Neural cell (in vitro differentiated cells): ENCODE measurements around the gene SDK1. TPM values are rescaled to one million over a fixed set of nuclear protein-coding genes. Genes with fewer than 3 reads are reported as not detected.

Experiments used
- H2AFZ ChIP-seq: fragments of 200-600, 300-800 bp; sonication (generic), shearing (Covaris generic); 2 replicates; pipeline ENCODE4 v1.6.0; 2014; ENCODE audit warnings: low read depth, mild to moderate bottlenecking, antibody characterized with exemption, low read length, moderate library complexity
- H3F3A ChIP-seq: fragments of 200-600 bp; shearing (Covaris generic); 2 replicates; pipeline ENCODE4 v1.6.1; 2016; ENCODE audit warnings: mild to moderate bottlenecking, moderate library complexity, mixed read lengths, antibody characterized with exemption, low read length; ENCODE audit not compliant: insufficient read depth, poor library complexity, severe bottlenecking
- H3K27ac ChIP-seq: fragments of 200-600, 300-800 bp; sonication (generic), shearing (Covaris generic); 2 replicates; pipeline ENCODE4 v1.5.1; 2014; ENCODE audit warnings: mild to moderate bottlenecking, low read length, moderate library complexity
- H3K27me3 ChIP-seq: fragments of 300-800, 200-600 bp; sonication (generic), shearing (Covaris generic); 2 replicates; pipeline ENCODE4 v1.6.0; 2014; ENCODE audit warnings: mild to moderate bottlenecking, low read depth, low read length, moderate library complexity; ENCODE audit not compliant: insufficient read depth
- H3K36me3 ChIP-seq: fragments of 300-800, 200-600 bp; sonication (generic), shearing (Covaris generic); 2 replicates; pipeline ENCODE4 v1.5.1; 2014; ENCODE audit warnings: mild to moderate bottlenecking, antibody characterized with exemption, low read length, moderate library complexity; ENCODE audit not compliant: insufficient read depth
- H3K4me2 ChIP-seq: fragments of 300-800, 200-600 bp; sonication (generic), shearing (Covaris generic); 2 replicates; pipeline ENCODE4 v1.6.0; 2014; ENCODE audit warnings: mild to moderate bottlenecking, low read length
- H3K4me3 ChIP-seq: fragments of 300-800, 200-600 bp; sonication (generic), shearing (Covaris generic); 2 replicates; pipeline ENCODE4 v1.5.1; 2014; ENCODE audit warnings: mild to moderate bottlenecking, low read length, moderate library complexity
- H3K79me2 ChIP-seq: fragments of 200-600 bp; shearing (Covaris generic); replicated peaks from 2 replicates; pipeline ENCODE4 v1.6.0; 2014; ENCODE audit warnings: mild to moderate bottlenecking, low read length, moderate library complexity; ENCODE audit not compliant: insufficient read depth
- H3K9ac ChIP-seq: fragments of 300-800, 200-600 bp; sonication (generic), shearing (Covaris generic); 2 replicates; pipeline ENCODE4 v1.6.1; 2016; ENCODE audit warnings: mild to moderate bottlenecking, low read length, mixed read lengths
- H3K9me2 ChIP-seq: fragments of 200-600 bp; shearing (Covaris generic); 2 replicates; pipeline ENCODE4 v1.6.1; 2016; ENCODE audit warnings: mild to moderate bottlenecking, low read length, mixed read lengths; ENCODE audit not compliant: insufficient read depth
- H3K9me3 ChIP-seq: fragments of 200-600, 300-800 bp; sonication (generic), shearing (Covaris generic); 2 replicates; pipeline ENCODE4 v1.6.1; 2016; ENCODE audit warnings: mild to moderate bottlenecking, mixed run types, low read length, moderate library complexity, mixed read lengths
- H4K20me1 ChIP-seq: fragments of 200-600 bp; shearing (Covaris generic); 2 replicates; pipeline ENCODE4 v1.6.1; 2016; ENCODE audit warnings: mild to moderate bottlenecking, mixed run types; ENCODE audit not compliant: insufficient read depth
- EP300 ChIP-seq: fragments of 450-650 bp; conservative IDR thresholded peaks from 2 replicates; pipeline ENCODE4 v1.6.1; 2014; ENCODE audit warnings: antibody characterized with exemption, mild to moderate bottlenecking, moderate library complexity; ENCODE audit not compliant: poor library complexity, severe bottlenecking
- EZH2 ChIP-seq: fragments of 200-600, 300-800 bp; shearing (Covaris generic), sonication (generic); IDR thresholded peaks from 2 replicates; pipeline ENCODE4 v1.6.1; 2014; ENCODE audit warnings: antibody characterized with exemption, low read length, borderline replicate concordance, mild to moderate bottlenecking; ENCODE audit not compliant: insufficient read depth, poor library complexity, severe bottlenecking
- MXI1 ChIP-seq: fragments of 450-650 bp; conservative IDR thresholded peaks from 2 replicates; pipeline ENCODE4 v1.6.1; 2014; ENCODE audit warnings: antibody characterized with exemption, mild to moderate bottlenecking; ENCODE audit not compliant: poor library complexity, severe bottlenecking
- POLR2AphosphoS5 ChIP-seq: IDR thresholded peaks from 2 replicates; pipeline ENCODE4 v1.6.1; 2012
- RAD21 ChIP-seq: fragments of 450-650 bp; conservative IDR thresholded peaks from 2 replicates; pipeline ENCODE4 v1.6.1; 2014; ENCODE audit warnings: antibody characterized with exemption, mild to moderate bottlenecking, moderate library complexity
- REST ChIP-seq: IDR thresholded peaks from 2 replicates; pipeline ENCODE4 v1.6.1; 2012; ENCODE audit warnings: borderline replicate concordance
- SMC3 ChIP-seq: fragments of 450-650 bp; conservative IDR thresholded peaks from 2 replicates; pipeline ENCODE4 v1.6.1; 2014; ENCODE audit warnings: antibody characterized with exemption, mild to moderate bottlenecking, moderate library complexity; ENCODE audit not compliant: poor library complexity
- TAF1 ChIP-seq: IDR thresholded peaks from 2 replicates; pipeline ENCODE4 v1.6.1; 2012; ENCODE audit warnings: low read depth
- polyA plus RNA-seq: library from polyadenylated mRNA; depleted of rRNA; stranded (reverse); fragments of >200 nt; gene quantifications from 2 replicates; pipeline ENCODE4 v1.2.3, GENCODE V29; 2014
- TF ChIP-seq, protein P1 (sequence below): fragments of 450-650 bp; IDR thresholded peaks from 2 replicates; pipeline ENCODE4 v1.5.1; 2014; ENCODE audit warnings: antibody characterized with exemption, mild to moderate bottlenecking, moderate library complexity; ENCODE audit not compliant: poor library complexity, severe bottlenecking

SDK1 gene
- polyA plus RNA-seq, 1 donor from 2014 or later, result 2.7 TPM

- H3K9ac ChIP-seq, result no peak overlapping the region
- H3K9me2 ChIP-seq, result no peaks in the 10 kb centered on the region
- no peak overlapping the region for H2AFZ ChIP-seq
- H3K36me3 ChIP-seq, result no peaks in the 10 kb centered on the region
- no peaks in the 10 kb centered on the region for H4K20me1 ChIP-seq
- H3K4me3 ChIP-seq, result no peak overlapping the region
- no peak for TF ChIP-seq EZH2
- TF ChIP-seq, protein P1, sequence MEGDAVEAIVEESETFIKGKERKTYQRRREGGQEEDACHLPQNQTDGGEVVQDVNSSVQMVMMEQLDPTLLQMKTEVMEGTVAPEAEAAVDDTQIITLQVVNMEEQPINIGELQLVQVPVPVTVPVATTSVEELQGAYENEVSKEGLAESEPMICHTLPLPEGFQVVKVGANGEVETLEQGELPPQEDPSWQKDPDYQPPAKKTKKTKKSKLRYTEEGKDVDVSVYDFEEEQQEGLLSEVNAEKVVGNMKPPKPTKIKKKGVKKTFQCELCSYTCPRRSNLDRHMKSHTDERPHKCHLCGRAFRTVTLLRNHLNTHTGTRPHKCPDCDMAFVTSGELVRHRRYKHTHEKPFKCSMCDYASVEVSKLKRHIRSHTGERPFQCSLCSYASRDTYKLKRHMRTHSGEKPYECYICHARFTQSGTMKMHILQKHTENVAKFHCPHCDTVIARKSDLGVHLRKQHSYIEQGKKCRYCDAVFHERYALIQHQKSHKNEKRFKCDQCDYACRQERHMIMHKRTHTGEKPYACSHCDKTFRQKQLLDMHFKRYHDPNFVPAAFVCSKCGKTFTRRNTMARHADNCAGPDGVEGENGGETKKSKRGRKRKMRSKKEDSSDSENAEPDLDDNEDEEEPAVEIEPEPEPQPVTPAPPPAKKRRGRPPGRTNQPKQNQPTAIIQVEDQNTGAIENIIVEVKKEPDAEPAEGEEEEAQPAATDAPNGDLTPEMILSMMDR, result no peak
- TF ChIP-seq POLR2AphosphoS5, result no peak
- TF ChIP-seq REST, result no peak
- no peak for TF ChIP-seq RAD21
- H3K79me2 ChIP-seq, result no peaks in the 10 kb centered on the region
- no peaks in the 10 kb centered on the region for H3K27me3 ChIP-seq
- peaks cover 8% of the 10 kb centered on the region for H3K9me3 ChIP-seq
- no peak overlapping the region for H3K27ac ChIP-seq
- no peak overlapping the region for H3K4me2 ChIP-seq
- H3F3A ChIP-seq, result no peaks in the 10 kb centered on the region
Measured at GRCh38 chr7:3780525-3780924, 479.5 kb downstream of the SDK1 start.

GRCh38 chr7:3781607-3782006, 480.6 kb downstream of the SDK1 start:
- Histone ChIP-seq H3K9me3 (peaks cover 8% of the 10 kb centered on the region), H2AFZ (no peak overlapping the region), H3K79me2 (no peaks in the 10 kb centered on the region)

GRCh38 chr7:3787717-3788264, 486.7 kb downstream of the SDK1 start:
- Histone ChIP-seq H3K4me2 (no peak overlapping the region), H3K27me3 (no peaks in the 10 kb centered on the region), H3F3A (no peaks in the 10 kb centered on the region), H3K9ac (no peak overlapping the region), H3K4me3 (no peak overlapping the region), H3K9me2 (no peaks in the 10 kb centered on the region), H3K36me3 (no peaks in the 10 kb centered on the region), H3K27ac (no peak overlapping the region), H3K9me3 (no peaks in the 10 kb centered on the region), H4K20me1 (no peaks in the 10 kb centered on the region), H2AFZ (no peak overlapping the region), H3K79me2 (no peaks in the 10 kb centered on the region)
- TF ChIP-seq, protein P1, result no peak
- TF ChIP-seq SMC3 (no peak), RAD21 (no peak), TAF1 (no peak), EP300 (no peak), MXI1 (no peak), EZH2 (no peak), REST (no peak), POLR2AphosphoS5 (no peak)

More at GRCh38 chr7:3781607-3782006, 480.6 kb downstream of the SDK1 start:
- H3K27ac ChIP-seq, result no peak overlapping the region
- H3K4me3 ChIP-seq, result no peak overlapping the region
- H3K27me3 ChIP-seq, result no peaks in the 10 kb centered on the region
- H3K9me2 ChIP-seq, result no peaks in the 10 kb centered on the region
- H3F3A ChIP-seq, result no peaks in the 10 kb centered on the region
- H3K9ac ChIP-seq, result no peak overlapping the region
- no peaks in the 10 kb centered on the region for H4K20me1 ChIP-seq
- no peaks in the 10 kb centered on the region for H3K36me3 ChIP-seq
- H3K4me2 ChIP-seq, result no peak overlapping the region
- TF ChIP-seq POLR2AphosphoS5, result no peak
- TF ChIP-seq EP300, result no peak
